Iris pigment epithelial cell (primary cell): ENCODE data around the gene KLHL9.
A peak's percentile ranks its signal among the peaks of the same experiment; 100 is the strongest.

Experiments used
- DNase-seq: peaks from one replicate; pipeline ENCODE4 v3.0.0-alpha.2; 2011; ENCODE audit warnings: low read depth

Gene KLHL9

DNA sequence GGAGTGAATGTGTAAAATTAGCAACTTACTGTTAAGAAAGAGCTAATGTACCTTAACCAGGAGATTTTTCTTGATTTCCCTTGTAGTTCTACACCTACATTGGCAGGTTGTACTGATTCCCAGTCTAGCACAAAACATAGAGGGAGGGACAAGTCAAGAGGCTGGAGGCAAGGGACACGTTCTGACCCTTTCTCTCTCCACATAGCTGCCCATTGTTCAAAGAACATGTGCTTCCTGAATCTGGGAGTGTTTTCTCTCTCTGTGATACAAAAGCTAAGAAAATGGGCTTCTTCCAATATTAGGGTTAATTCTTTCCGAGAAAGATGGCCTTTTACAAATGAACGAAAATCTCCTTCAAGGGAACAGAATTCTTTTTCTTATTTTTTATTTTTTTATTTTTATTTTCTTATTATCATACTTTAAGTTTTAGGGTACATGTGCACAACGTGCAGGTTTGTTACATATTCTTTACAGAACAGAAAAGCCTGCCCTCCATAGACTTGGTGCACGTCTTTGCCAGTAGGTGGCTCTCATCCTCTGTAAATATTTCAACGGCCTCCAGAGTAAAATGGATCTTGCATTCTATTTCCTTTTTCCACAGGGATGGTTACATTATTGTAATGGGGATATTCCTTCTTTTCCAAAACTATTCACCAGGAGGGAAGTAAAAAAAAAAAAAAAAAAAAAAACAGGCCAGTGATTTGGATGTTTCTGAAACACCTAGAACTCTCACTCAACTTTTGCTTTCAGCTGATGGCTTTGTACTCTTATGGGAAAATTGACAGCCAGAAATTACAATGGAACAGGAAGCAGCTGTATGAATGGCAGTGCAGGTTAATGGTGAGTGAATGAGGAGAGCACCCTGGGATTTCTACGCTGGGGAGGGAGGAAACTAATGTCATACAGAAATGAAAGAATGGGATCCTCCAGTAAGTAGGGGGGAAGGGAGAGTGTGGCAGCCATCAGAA lies 17.0 kb downstream of the KLHL9 start:
- peak; percentile 53 for DNase-seq

DNA sequence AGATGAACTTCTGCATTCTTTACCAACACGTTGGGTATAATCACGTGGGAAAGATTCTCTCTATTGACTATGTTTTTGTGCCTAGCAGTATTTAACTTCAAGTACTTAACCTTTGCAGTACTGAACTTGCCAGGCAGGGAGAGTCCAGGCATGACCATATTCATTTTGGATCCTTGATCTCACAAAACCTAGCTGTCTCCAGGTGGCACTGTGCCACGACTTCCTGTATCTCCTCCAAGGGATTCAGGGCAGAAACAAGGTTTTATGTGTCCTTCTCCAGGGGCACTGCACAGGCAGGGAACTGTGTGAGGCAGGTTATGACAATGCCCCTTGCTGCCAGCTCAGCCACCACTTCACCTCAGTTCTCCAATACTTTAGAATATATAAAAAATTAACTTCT lies 18.3 kb downstream of the KLHL9 start:
- no peak for DNase-seq

DNA sequence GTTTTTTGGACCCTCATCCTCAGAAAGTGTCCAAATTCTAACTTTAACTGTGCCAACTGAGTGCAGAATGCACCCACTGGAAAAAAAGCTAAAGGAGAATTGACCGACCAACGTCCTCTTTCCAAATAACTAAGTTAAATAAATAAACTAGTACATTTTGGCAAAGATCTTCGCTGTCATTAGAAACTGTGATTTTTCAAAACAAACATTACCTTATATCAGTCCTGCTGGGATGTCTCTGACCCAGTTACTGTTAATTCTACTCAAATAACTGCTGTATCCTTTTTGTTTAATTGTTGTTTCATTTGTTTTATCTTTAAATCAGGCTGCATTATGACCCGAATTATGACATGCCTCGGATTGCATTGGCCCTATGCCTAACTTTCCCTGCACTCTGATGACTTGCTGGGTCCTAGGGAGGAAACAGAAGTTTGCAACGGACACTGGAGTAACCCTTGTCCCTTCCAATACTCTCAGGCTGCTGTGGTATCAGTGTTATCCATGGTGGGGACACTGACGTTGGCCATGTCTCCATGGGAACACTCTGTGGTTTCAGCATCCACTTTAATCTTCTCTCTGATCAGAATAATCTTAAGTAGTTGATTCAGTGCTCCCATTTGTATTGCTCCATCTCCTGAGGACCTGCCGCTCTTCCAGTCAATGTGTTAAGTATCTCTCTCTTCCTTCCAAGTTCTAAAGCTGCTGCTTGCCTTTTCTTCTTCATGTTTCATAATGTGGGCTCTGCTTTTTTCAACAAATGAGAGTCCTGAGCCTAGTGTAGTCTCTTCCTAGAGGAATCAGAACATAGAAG lies 19.0 kb downstream of the KLHL9 start:
- DNase-seq = peak; percentile 9

DNA sequence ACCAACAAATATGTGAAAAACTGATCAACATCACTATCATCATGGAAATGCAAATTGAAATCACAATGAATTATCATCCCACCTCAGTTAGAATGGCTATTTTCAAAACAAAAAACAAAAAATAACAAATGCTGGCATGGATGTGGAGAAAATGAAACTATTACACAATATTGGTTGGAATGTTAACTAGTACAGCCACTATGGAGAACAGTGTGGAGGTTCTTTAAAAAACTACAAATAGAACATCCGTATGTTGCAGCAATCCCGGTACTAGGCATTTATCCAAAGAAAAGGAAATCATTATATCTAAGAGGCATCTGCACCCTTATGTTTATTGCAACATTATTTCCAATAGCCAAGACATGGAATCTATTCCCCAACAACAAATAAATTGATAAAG lies 21.1 kb downstream of the KLHL9 start:
- DNase-seq = no peak

DNA sequence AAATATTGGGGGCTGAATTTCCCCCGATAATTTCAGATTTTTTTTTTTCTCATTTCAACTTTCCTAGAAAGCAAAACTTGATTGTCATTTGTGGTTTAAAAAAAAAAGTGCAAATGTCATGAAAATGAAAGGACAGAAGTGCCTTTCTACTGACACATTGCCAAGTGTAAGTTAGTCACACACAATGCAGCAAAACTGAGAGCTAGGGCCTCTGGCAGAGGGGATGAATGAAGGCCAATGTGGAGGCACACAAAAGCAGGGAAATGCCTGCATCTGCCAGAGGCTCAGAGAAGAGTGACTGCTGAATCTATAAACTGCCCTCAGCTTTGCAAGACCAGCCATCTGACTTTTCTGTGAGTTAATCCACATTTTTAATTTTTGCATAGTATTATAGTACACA lies 23.3 kb downstream of the KLHL9 start:
- no peak for DNase-seq

DNA sequence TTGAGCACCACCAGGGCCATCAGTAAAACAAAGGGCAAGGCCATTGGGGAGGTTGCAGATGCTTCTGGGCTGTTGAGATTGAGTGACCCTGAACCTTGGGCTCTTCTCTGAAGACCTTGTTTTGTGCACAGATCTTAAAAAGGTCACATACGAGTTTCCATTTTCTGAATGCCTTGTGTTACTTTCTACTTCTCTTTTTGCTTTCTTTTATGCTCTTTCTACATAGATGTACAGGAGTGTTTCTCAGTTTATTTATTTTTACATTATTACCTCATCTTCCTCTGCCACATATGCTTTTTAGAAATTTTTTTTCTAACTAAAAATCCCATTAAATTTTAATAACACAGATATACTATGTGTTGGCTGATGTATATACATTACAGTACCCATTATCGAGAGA lies 30.0 kb downstream of the KLHL9 start, which contains the start of gene IFNA5:
Gene IFNA5 (minus strand): TSS at position 101 of the 400 bp plus-strand sequence. CDS start 57 bp downstream, at position 44.
- no peak for DNase-seq

DNA sequence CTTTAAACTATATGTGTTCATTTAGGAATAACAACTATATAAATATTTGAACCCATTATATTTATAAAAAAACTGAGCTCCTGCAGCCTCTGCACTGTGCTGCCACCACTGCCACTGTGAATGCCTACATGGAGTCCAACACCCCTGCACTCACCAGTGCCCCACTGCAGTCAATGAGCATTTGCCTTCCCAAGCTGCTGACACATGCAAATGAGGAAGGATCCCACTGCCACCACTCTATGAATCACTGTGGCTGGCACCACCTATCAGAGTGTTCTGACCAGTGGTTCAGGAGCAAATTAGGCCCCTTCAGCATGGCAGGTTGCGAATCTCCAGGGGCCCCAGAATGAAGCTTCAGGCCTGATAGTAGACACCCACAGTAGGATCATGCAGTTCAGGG lies 39.2 kb downstream of the KLHL9 start:
- DNase-seq = no peak

DNA sequence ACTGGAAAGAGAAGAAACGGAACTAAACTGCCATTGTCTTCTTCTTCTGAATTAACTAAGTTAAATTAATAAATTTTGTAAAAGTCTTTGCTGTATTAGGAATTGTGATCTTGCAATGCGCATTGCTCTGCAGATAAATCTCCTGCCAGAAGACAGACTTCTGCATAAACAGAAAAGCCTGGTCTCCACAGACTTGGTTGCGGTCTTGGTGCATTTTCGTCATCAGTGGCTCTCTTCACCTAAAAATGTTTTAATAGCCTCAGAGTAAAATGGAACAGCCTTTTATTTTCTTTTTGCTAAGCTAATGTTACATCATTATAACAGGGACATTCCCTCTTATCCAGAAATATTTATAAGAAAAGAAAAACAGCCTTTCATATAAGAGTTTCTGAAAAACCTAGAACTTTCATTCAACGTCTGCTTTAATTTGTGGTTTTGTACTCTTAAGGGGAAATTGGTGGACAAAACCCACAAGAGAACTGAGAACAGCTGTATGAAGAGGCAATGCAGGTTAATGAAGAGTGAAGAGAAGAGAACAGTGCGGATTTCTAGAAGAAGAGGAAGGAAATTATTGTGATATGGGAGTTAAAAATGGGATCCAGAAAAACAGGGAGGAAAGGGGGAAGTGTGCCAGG lies 40.2 kb downstream of the KLHL9 start:
- DNase-seq = no peak

DNA sequence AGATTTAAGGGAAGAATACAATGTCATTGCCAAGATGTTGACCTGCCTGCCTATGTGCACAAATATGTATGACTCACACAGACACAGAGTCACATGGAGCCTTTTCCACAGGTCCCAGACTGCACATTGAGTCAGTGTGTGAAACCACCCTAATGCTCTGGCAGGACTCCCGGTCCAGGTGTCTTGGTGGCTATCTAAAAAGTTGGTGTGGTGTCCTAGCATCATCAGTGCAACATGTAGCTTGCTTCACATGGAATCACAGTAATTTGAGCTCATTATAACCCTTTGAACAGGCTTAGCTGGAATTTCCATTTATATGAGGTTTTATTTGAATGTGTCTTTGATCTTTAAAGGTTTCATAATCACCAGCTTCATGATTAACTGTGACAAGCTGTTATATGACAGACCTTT lies 40.8 kb downstream of the KLHL9 start:
- DNase-seq = peak; percentile 63

DNA sequence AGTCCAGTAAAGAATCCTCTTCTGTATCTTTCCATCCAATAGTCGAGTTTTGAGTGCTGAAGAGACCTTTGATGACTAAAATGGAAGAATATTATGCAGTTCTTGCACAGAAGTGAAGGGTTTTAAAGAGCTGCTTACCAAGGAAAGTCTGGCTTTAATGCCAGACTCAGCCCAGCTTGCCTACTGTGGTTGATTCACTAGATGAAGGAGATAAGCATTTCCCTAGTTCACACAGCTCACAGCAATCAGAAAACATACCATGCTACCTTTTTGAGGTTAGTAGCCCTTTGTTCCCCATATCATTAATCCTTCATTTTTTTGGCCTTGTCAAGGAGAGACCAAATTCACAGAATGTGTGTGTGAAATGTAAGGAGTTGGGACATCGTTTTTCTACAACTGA lies 45.4 kb downstream of the KLHL9 start:
- DNase-seq = no peak

DNA sequence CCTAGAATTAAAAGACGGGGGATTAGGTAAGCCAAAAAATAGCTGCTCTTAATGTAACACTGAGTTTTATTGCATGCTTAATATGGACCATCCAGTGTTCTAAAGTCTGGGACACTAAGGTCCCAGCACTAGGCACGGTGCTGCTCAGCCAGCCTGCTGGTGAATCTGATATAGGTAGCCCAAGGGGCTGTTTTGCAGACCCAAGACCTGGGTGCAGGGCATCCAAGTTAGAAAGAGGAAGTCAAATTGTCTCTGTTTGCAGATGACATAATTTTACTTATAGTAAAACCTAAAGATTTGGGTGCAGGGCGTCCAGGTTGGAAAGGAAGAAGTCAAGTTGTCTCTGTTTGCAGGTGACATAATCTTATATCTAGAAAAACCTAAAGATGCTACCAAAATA lies 47.9 kb downstream of the KLHL9 start:
- DNase-seq = no peak

DNA sequence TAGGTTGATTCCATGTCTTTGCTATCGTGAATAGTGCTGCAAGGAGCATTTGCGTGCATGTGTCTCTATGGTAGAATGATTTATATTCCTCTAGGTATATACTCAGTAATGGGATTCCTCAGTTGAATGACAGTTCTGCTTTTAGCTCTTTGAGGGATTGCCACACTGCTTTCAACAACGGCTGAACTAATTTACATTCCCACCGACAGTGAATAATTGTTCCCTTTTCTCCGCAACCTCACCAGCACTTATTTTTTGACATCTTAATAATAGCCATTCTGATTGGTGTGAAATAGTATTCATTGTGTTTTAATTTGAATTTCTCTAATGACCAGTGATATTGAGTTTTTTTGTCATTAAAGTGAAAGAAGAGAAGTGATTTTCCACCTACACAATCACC lies 48.5 kb downstream of the KLHL9 start:
- no peak for DNase-seq

DNA sequence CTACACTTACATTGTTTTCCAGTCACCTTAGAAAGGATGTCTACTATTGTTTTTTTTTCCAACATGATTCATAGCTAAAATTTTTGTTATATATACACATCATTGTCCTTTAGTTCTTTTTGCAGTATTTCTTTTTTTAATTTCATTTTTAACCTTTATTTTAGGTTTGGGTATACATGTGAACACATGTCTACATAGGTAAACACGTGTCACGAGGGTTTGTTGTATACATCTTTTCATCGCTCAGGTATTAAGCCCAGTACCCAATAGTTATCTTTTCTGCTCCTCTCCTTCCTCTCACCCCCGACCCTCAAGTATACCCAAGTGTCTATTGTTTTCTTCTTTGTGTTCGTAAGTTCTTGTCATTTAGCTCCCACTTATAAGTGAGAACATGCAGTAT lies 49.1 kb downstream of the KLHL9 start:
- DNase-seq = no peak

DNA sequence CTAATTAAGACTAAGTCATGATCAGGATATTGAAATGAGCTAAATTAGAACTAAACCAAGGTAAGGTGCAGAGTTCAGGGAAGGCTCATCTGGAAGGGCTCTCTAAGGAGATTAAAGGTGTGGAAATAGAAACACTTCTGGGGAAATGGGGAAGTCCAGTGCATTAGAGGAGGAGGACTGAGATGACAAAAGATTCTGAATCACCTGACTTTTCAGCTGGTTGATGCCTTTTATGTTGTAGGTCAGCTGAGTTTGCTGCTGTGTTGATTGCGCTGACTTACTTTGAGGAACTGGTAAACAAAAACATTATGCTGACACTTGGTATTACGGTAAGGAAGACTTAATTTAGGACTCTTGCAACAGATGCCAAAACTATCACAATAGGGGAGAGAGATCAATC lies 53.9 kb downstream of the KLHL9 start:
- DNase-seq = no peak
